Measurements from ENCODE around the gene KLHDC4.
"Not testable (repeated sequence)": the region's sequence is repeated elsewhere in the genome, so short reads cannot be mapped to it uniquely, and the experiment has no call there.

Gene KLHDC4

GRCh38 chr16:87681981-87682570, 83.7 kb downstream of the KLHDC4 start:
- peak; percentile 72 for DNase-seq (ENCODE audit: low read depth)
- no peak overlapping the region for H3K4me3 ChIP-seq (replicated peaks; ENCODE audit: low read depth, low read length)
- peak; percentile 49 for TF ChIP-seq CTCF (IDR thresholded peaks at IDR 0.05; ENCODE audit: low read length, missing control alignments)

DNA sequence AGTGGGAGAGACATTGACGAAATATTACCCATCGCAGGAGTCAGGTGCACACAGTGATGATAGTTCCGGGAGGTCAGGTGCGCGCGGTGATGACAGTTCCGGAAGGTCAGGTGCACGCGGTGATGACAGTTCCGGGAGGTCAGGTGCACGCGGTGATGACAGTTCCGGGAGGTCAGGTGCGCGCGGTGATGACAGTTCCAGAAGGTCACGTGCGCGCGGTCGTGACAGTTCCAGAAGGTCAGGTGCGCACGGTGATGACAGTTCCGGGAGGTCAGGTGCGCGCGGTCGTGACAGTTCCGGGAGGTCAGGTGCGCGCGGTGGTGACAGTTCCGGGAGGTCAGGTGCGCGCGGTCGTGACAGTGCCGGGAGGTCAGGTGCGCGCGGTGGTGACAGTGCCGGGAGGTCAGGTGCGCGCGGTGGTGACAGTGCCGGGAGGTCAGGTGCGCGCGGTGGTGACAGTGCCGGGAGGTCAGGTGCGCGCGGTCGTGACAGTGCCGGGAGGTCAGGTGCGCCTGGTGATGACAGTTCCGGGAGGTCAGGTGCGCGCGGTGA, 84.7 kb downstream of the KLHDC4 start:
- H3K4me3 ChIP-seq (replicated peaks; ENCODE audit: low read depth, low read length); DNase-seq (ENCODE audit: low read depth): not testable (repeated sequence)

DNA sequence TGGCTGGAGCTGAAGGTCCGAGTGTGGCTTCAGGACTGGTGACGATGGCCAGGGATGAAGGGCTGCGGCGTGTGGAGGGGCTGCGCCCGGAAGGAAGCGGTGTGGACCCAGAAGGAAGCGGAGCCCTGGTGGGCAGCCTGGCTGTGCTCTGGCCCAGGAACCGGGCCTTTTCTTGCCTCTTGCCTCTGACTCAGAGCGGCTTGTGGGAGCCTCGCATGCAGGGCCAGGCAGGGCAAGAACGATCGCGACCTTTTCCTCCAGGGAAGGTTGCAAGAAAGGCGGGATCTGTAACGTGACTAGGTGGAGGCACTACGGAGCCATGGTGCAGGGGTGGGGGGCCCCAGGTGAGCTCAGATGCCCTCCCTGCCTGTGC, 85.5 kb downstream of the KLHDC4 start:
- TF ChIP-seq CTCF (IDR thresholded peaks at IDR 0.05; ENCODE audit: low read length, missing control alignments): no peak
- no peak overlapping the region for H3K4me3 ChIP-seq (replicated peaks; ENCODE audit: low read depth, low read length)
- DNase-seq (ENCODE audit: low read depth): no peak

GRCh38 chr16:87679593-87680271, 86.1 kb downstream of the KLHDC4 start:
- no peak for DNase-seq (ENCODE audit: low read depth)
- TF ChIP-seq CTCF (IDR thresholded peaks at IDR 0.05; ENCODE audit: low read length, missing control alignments): no peak
- no peak overlapping the region for H3K4me3 ChIP-seq (replicated peaks; ENCODE audit: low read depth, low read length)

GRCh38 chr16:87678618-87679017, 87.2 kb downstream of the KLHDC4 start:
- no peak for TF ChIP-seq CTCF (IDR thresholded peaks at IDR 0.05; ENCODE audit: low read length, missing control alignments)
- DNase-seq (ENCODE audit: low read depth): no peak
- no peak overlapping the region for H3K4me3 ChIP-seq (replicated peaks; ENCODE audit: low read depth, low read length)

GRCh38 chr16:87677830-87678229, 88.0 kb downstream of the KLHDC4 start:
- TF ChIP-seq CTCF (IDR thresholded peaks at IDR 0.05; ENCODE audit: low read length, missing control alignments): no peak
- no peak for DNase-seq (ENCODE audit: low read depth)
- no peak overlapping the region for H3K4me3 ChIP-seq (replicated peaks; ENCODE audit: low read depth, low read length)

DNA sequence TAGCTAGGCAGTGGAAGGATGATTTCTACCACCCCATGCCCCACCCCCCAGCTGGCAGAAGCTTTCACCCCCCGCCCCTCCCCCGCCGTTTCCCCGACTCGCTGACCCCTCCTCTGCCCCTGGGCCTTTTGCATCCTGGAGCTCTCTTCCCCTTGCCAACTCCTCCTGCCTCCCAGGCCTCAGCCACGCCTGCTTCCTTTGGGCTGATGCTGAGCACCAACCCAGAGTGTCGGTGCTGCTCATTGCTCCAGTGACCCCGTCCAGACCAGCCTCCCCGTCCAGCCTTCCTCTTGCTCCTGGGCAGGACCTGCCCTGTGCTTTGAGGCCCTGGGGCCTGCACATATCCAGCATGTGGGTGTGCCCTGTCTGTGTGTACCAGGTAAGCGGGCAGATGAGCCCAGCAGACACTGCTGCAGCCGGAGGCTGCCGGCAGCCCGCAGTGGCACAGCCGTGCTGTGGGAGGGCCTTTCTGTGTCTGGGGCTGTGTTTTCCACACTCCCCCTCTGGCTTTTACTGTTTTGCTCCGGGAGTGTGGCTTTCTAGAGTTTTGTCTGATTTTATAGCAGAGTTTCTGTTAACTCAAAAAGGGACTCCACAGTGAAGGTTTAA, 90.6 kb downstream of the KLHDC4 start:
- TF ChIP-seq CTCF (IDR thresholded peaks at IDR 0.05; ENCODE audit: low read length, missing control alignments): no peak
- no peak for DNase-seq (ENCODE audit: low read depth)
- no peak overlapping the region for H3K4me3 ChIP-seq (replicated peaks; ENCODE audit: low read depth, low read length)
